ENCODE results near the gene METTL18.

The METTL18 gene

GRCh38 chr1:169776440-169776839 lies 18.3 kb downstream of the METTL18 start:
- no peak overlapping the region for H3K4me3 ChIP-seq (replicated peaks; ENCODE audit: low read depth, low read length)
- no peak for TF ChIP-seq CTCF (IDR thresholded peaks at IDR 0.05; ENCODE audit: low read length, missing control alignments)
- DNase-seq (ENCODE audit: low read depth): no peak

GRCh38 chr1:169768161-169768560 lies 26.5 kb downstream of the METTL18 start:
- no peak overlapping the region for H3K4me3 ChIP-seq (replicated peaks; ENCODE audit: low read depth, low read length)
- DNase-seq (ENCODE audit: low read depth): no peak
- no peak for TF ChIP-seq CTCF (IDR thresholded peaks at IDR 0.05; ENCODE audit: low read length, missing control alignments)

- TF ChIP-seq CTCF (IDR thresholded peaks at IDR 0.05; ENCODE audit: low read length, missing control alignments): no peak
- no peak overlapping the region for H3K4me3 ChIP-seq (replicated peaks; ENCODE audit: low read depth, low read length)
- DNase-seq (ENCODE audit: low read depth): no peak
Measured at GRCh38 chr1:169765580-169766331, 29.0 kb downstream of the METTL18 start.

- DNase-seq (ENCODE audit: low read depth): no peak
- no peak overlapping the region for H3K4me3 ChIP-seq (replicated peaks; ENCODE audit: low read depth, low read length)
- no peak for TF ChIP-seq CTCF (IDR thresholded peaks at IDR 0.05; ENCODE audit: low read length, missing control alignments)
Measured at GRCh38 chr1:169764919-169765318, 29.8 kb downstream of the METTL18 start.

- TF ChIP-seq CTCF (IDR thresholded peaks at IDR 0.05; ENCODE audit: low read length, missing control alignments): no peak
- no peak for DNase-seq (ENCODE audit: low read depth)
- H3K4me3 ChIP-seq (replicated peaks; ENCODE audit: low read depth, low read length): no peak overlapping the region
Measured at GRCh38 chr1:169762699-169763098, 32.0 kb downstream of the METTL18 start.

GRCh38 chr1:169759038-169759437 lies 35.7 kb downstream of the METTL18 start:
- H3K4me3 ChIP-seq (replicated peaks; ENCODE audit: low read depth, low read length): no peak overlapping the region
- TF ChIP-seq CTCF (IDR thresholded peaks at IDR 0.05; ENCODE audit: low read length, missing control alignments): no peak
- DNase-seq (ENCODE audit: low read depth): no peak

- DNase-seq (ENCODE audit: low read depth): no peak
- H3K4me3 ChIP-seq (replicated peaks; ENCODE audit: low read depth, low read length): no peak overlapping the region
- no peak for TF ChIP-seq CTCF (IDR thresholded peaks at IDR 0.05; ENCODE audit: low read length, missing control alignments)
Measured at GRCh38 chr1:169753549-169753948, 41.2 kb downstream of the METTL18 start.

Measured in fibroblast of pulmonary artery (primary cell).